K562 (cell line): ENCODE data around the gene ABCC5. TPM values are rescaled to one million over a fixed set of nuclear protein-coding genes. Genes with fewer than 3 reads are reported as not detected.

Experiments
- ADNP ChIP-seq: fragments of 200-800 bp; sonication (Bioruptor generic); IDR thresholded peaks from 2 replicates; pipeline ENCODE4 v1.6.1; 2016; ENCODE audit warnings: missing genetic modification characterization, missing compliant biosample characterization
- ATF7 ChIP-seq: fragments of 450-650 bp; IDR thresholded peaks from 2 replicates; pipeline ENCODE4 v1.7.1; 2014; ENCODE audit warnings: mild to moderate bottlenecking, moderate library complexity
- BRD4 ChIP-seq: fragments of 200-600 bp; sonication (generic); IDR thresholded peaks from 2 replicates; pipeline ENCODE4 v1.6.1; 2017; ENCODE audit warnings: inconsistent platforms
- CREB3 ChIP-seq: fragments of 450-650 bp; conservative IDR thresholded peaks from 2 replicates; pipeline ENCODE4 v1.6.1; 2016; ENCODE audit warnings: missing genetic modification characterization, low read depth, mild to moderate bottlenecking, missing compliant biosample characterization, moderate library complexity
- DIDO1 ChIP-seq: fragments of 450-650 bp; IDR thresholded peaks from 2 replicates; pipeline ENCODE4 v1.6.1; 2016; ENCODE audit warnings: low read depth, missing biosample characterization, missing genetic modification characterization
- EHMT2 ChIP-seq: fragments of 450-650 bp; IDR thresholded peaks from 2 replicates; pipeline ENCODE4 v1.6.1; 2018; ENCODE audit warnings: antibody characterized with exemption
- GATAD2A ChIP-seq: fragments of 450-650 bp; IDR thresholded peaks from 2 replicates; pipeline ENCODE4 v1.6.1; 2017
- GATAD2B ChIP-seq: fragments of 450-650 bp; IDR thresholded peaks from 2 replicates; pipeline ENCODE4 v1.6.1; 2017; ENCODE audit warnings: mild to moderate bottlenecking, borderline replicate concordance
- HDAC8 ChIP-seq: fragments of 450-650 bp; IDR thresholded peaks from 2 replicates; pipeline ENCODE4 v1.6.1; 2016; ENCODE audit warnings: mild to moderate bottlenecking, missing genetic modification characterization, moderate library complexity, missing compliant biosample characterization
- HDGF ChIP-seq: fragments of 450-650 bp; IDR thresholded peaks from 2 replicates; pipeline ENCODE4 v1.6.1; 2016
- MEF2D ChIP-seq: conservative IDR thresholded peaks from 2 replicates; pipeline ENCODE4 v1.6.1; 2016; ENCODE audit warnings: low read depth, missing genetic modification characterization, missing compliant biosample characterization
- MLLT1 ChIP-seq, 2 experiments: fragments of 450-650 bp; IDR thresholded peaks; 2 replicates each; pipeline ENCODE4 v1.6.1; 2016
- MTA3 ChIP-seq: fragments of 450-650 bp; formaldehyde crosslinking; IDR thresholded peaks from 2 replicates; pipeline ENCODE4 v1.6.1; 2017; ENCODE audit warnings: mild to moderate bottlenecking, borderline replicate concordance
- MTF1 ChIP-seq: fragments of 250-450 bp; sonication (Bioruptor Pico); IDR thresholded peaks from 2 replicates; pipeline ENCODE4 v1.9.0; 2021; ENCODE audit warnings: moderate library complexity, mild to moderate bottlenecking, inconsistent platforms, borderline replicate concordance
- NFATC3 ChIP-seq: fragments of 450-650 bp; IDR thresholded peaks from 2 replicates; pipeline ENCODE4 v1.6.1; 2017; ENCODE audit warnings: mild to moderate bottlenecking
- STAG1 ChIP-seq: sonication (generic); formaldehyde crosslinking; IDR thresholded peaks from 2 replicates; pipeline ENCODE4 v1.5.0; 2020; ENCODE audit warnings: missing genetic modification reagents, borderline replicate concordance
- SUPT5H ChIP-seq: fragments of 450-650 bp; IDR thresholded peaks from 2 replicates; pipeline ENCODE4 v1.6.1; 2016
- TCF7L2 ChIP-seq: fragments of 150-350 bp; IDR thresholded peaks from 2 replicates; pipeline ENCODE4 v1.6.1; 2016; ENCODE audit warnings: low read depth, mild to moderate bottlenecking, low read length, moderate library complexity
- ZNF561 ChIP-seq: fragments of 450-650 bp; formaldehyde crosslinking; conservative IDR thresholded peaks from 2 replicates; pipeline ENCODE4 v1.4.0; 2020; ENCODE audit warnings: mild to moderate bottlenecking, moderate library complexity
- ZNF592 ChIP-seq: fragments of 450-650 bp; IDR thresholded peaks from 2 replicates; pipeline ENCODE4 v1.6.1; 2017; ENCODE audit warnings: antibody characterized with exemption, mild to moderate bottlenecking
- ZNF639 ChIP-seq, 2 experiments: fragments of 200-800 bp in 1 of 2; sonication (Bioruptor generic) in 1 of 2; sonication (generic) in 1 of 2; formaldehyde crosslinking in 1 of 2; IDR thresholded peaks in 1 of 2; conservative IDR thresholded peaks in 1 of 2; 2 replicates each; pipeline versions ENCODE4 v1.5.0 to v1.6.1; 2016 to 2020; ENCODE audit warnings: missing compliant biosample characterization in 1 of 2, missing genetic modification characterization in 1 of 2, missing genetic modification reagents in 1 of 2
- polyA plus RNA-seq, 8 experiments: library from polyadenylated mRNA; depleted of rRNA in 4 of 8; stranded (reverse) in 5 of 8; unstranded in 3 of 8; fragments of >200 nt; fragmentation: Nextera tagmentation in 2 of 8; fragmentation: Illumina TruSeq in 1 of 8; extraction: Ambion mirVana in 2 of 8; extraction: Trizol in 1 of 8; gene quantifications; 2 replicates each; pipeline versions ENCODE4 v1.2.1 to v1.2.3, GENCODE V29; 2011 to 2014; ENCODE audit warnings: inconsistent platforms in 1 of 8, missing spikeins in 1 of 8
- total RNA-seq, 7 experiments: library from RNA; depleted of rRNA in 6 of 7; stranded (reverse); fragments of >200 nt in 6 of 7; fragmentation: Illumina TruSeq in 2 of 7; extraction: Trizol in 2 of 7; gene quantifications; 2 replicates each; pipeline versions ENCODE4 v1.2.1 to v1.2.3, GENCODE V29; 2011 to 2021; ENCODE audit warnings: low replicate concordance in 1 of 7

The ABCC5 gene
- total and polyA plus RNA-seq, 9 of the 15 experiments (the other 6 are each of a cell fraction or from before 2014, with no cell fraction given) = 22.0 to 53.0 (median 41.9) TPM

- TF ChIP-seq DIDO1 (tag) (0 out of 2 replicates have a peak, but pooled peaks have one; percentile 26), BRD4 (peak; percentile 85), ZNF592 (peak; percentile 99), NFATC3 (no peak), MTA3 (peak; percentile 73; the same call in 1 of the 2 replicates), MTF1 (0 out of 2 replicates have a peak, but pooled peaks have one; percentile 18), SUPT5H (peak; percentile 29; the same call in 1 of the 2 replicates), ZNF561 (CRISPR knock-in tag) (no peak), TCF7L2 (no peak), ZNF639 (CRISPR knock-in tag; conservative IDR thresholded peaks at IDR 0.05 in 1 of 2, IDR thresholded peaks at IDR 0.05 in 1 of 2) (peak in 1 of 2 experiments; percentile 85; a peak in 2 of 4 replicates), HDAC8 (tag) (0 out of 2 replicates have a peak, but pooled peaks have one; percentile 75), HDGF (0 out of 2 replicates have a peak, but pooled peaks have one; percentile 79), CREB3 (tag) (peak; percentile 90), ADNP (tag) (0 out of 2 replicates have a peak, but pooled peaks have one; percentile 17), GATAD2B (peak; percentile 54; the same call in 1 of the 2 replicates), MEF2D (tag) (peak; percentile 80; the same call in 1 of the 2 replicates), EHMT2 (peak; percentile 77), STAG1 (no peak), GATAD2A (peak; percentile 76; the same call in 1 of the 2 replicates), ATF7 (peak; percentile 56), MLLT1 (IDR thresholded peaks at IDR 0.05) (peak; percentile 42 to 63; a peak in 2 of 4 replicates)
These were observed 41.6 kb downstream of the ABCC5 start (continued) for GRCh38 chr3:183975981-183976662.
